MCF 10A (cell line): ENCODE results near the gene ARHGEF2. TPM values are rescaled to one million over a fixed set of nuclear protein-coding genes. Genes with fewer than 3 reads are reported as not detected.

ENCODE experiments used
- BruUV-seq: library from RNA; stranded (reverse); fragments of 400-500 nt; replicated peaks from 2 replicates; lab custom pipeline; 2021; lab: Mats Ljungman, UMichigan
- CTCF ChIA-PET: fragments of 300-600 bp; sonication (Branson Sonifier 250); formaldehyde crosslinking; extraction: SDS; loops from one replicate; lab custom pipeline; 2021; ENCODE audit warnings: antibody characterized with exemption, inconsistent platforms; lab: Yijun Ruan, JAX
- POLR2A ChIA-PET: fragments of 300-600, 350-650 bp; sonication (Branson Sonifier 250); formaldehyde crosslinking; extraction: SDS; loops from one replicate; lab custom pipeline; 2020; ENCODE audit warnings: antibody characterized with exemption, inconsistent platforms; lab: Yijun Ruan, JAX
- DNase-seq: peaks from one replicate; pipeline ENCODE4 v3.0.0-alpha.2; 2018; ENCODE audit not compliant: unreplicated experiment
- H3K27ac Mint-ChIP-seq: one replicate; pipeline ENCODE4 v1.8.0; 2022; ENCODE audit warnings: mild to moderate bottlenecking, low read depth, mixed read lengths; ENCODE audit not compliant: unreplicated experiment
- H3K27me3 Mint-ChIP-seq: one replicate; pipeline ENCODE4 v1.8.0; 2022; ENCODE audit warnings: mixed read lengths; ENCODE audit not compliant: insufficient read depth, unreplicated experiment
- H3K36me3 Mint-ChIP-seq: one replicate; pipeline ENCODE4 v1.8.0; 2022; ENCODE audit warnings: mild to moderate bottlenecking, moderate library complexity, mixed read lengths; ENCODE audit not compliant: insufficient read depth, unreplicated experiment
- H3K4me1 Mint-ChIP-seq: one replicate; pipeline ENCODE4 v1.8.0; 2022; ENCODE audit warnings: mixed read lengths; ENCODE audit not compliant: insufficient read depth, unreplicated experiment
- H3K4me3 Mint-ChIP-seq: one replicate; pipeline ENCODE4 v1.8.0; 2022; ENCODE audit warnings: mild to moderate bottlenecking, moderate library complexity, mixed read lengths; ENCODE audit not compliant: unreplicated experiment
- H3K9me3 Mint-ChIP-seq: one replicate; pipeline ENCODE4 v1.8.0; 2022; ENCODE audit warnings: mixed read lengths; ENCODE audit not compliant: unreplicated experiment
- intact Hi-C: fragments of 100-400 bp; cut with micrococcal nuclease; formaldehyde crosslinking; loops from 2 replicates; pipeline ENCODE4 v1.14.1; 2022
- total RNA-seq: library from RNA; stranded (reverse); gene quantifications from 2 replicates; pipeline ENCODE4 v1.2.3, GENCODE V29; 2022
- TF ChIP-seq, protein P1 (sequence below): fragments of 200-600 bp; IDR thresholded peaks from one replicate; pipeline ENCODE4 v1.8.0; 2022; ENCODE audit warnings: antibody characterized with exemption, mild to moderate bottlenecking; ENCODE audit not compliant: unreplicated experiment

The ARHGEF2 gene
- total RNA-seq, 1 experiment from 2014 or later, result 498 TPM

DNA sequence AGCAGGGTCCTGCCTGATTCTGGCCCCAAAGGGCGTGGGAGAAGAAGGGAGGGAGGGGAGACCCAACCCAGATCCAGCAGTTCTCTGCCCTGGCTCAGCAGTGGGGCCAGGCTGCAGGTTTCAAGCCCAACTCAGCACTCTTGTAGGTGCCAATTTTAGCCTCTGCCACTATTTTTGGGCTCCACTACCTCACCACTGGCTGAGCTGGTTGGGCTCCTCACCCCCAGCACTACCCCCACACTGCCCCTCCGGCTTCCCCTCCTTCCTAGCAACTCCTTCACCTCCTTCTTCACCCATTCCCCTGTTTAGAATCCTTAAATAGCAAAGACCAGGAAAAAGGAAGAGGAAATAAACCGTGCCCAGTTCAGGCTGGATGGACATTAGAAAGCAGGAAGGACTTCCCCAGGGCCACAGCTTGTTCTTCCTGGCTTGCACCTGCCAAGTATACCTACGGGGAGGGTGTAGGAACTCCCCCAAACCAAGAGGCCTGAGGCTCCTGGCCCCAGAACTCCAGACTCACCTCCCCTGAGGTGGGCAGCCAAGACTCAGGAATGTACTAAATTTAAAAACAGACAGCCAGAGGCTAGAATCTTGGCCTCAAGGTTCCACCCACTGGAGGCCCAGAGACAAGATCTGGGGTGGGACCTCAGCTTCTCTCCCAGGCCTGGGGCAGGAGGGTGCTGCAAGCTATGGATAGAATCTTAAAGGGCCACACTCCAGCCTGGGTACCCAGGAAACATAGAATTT, 1.4 kb upstream of the ARHGEF2 start:
- BruUV-seq, result no TSS peak
- no peaks in the 10 kb centered on the region for H3K27me3 Mint-ChIP-seq
- intact Hi-C loops, result loop anchor here (1.0 to 10.0 kb wide), 2 partner anchors 17 to 255 kb away; no protein-coding TSS in a partner anchor
- ChIA-PET POLR2A (interaction anchor here (0.6 to 13.3 kb wide), 15 partner anchors 9 to 753 kb away, joined by 3 to 294 read pairs (median 5); partner anchors contain the start of genes KHDC4, PMF1 and RXFP4), CTCF (interaction anchor here (0.6 to 11.9 kb wide), 9 partner anchors 9 to 150 kb away, joined by 4 to 136 read pairs (median 11); partner anchors contain the start of genes KHDC4 and RXFP4)
- TF ChIP-seq, protein P1, sequence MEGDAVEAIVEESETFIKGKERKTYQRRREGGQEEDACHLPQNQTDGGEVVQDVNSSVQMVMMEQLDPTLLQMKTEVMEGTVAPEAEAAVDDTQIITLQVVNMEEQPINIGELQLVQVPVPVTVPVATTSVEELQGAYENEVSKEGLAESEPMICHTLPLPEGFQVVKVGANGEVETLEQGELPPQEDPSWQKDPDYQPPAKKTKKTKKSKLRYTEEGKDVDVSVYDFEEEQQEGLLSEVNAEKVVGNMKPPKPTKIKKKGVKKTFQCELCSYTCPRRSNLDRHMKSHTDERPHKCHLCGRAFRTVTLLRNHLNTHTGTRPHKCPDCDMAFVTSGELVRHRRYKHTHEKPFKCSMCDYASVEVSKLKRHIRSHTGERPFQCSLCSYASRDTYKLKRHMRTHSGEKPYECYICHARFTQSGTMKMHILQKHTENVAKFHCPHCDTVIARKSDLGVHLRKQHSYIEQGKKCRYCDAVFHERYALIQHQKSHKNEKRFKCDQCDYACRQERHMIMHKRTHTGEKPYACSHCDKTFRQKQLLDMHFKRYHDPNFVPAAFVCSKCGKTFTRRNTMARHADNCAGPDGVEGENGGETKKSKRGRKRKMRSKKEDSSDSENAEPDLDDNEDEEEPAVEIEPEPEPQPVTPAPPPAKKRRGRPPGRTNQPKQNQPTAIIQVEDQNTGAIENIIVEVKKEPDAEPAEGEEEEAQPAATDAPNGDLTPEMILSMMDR, result no peak
- H3K27ac Mint-ChIP-seq, result peak overlapping the region; percentile 90
- DNase-seq, result peak; percentile 83
- peaks cover 20% of the 10 kb centered on the region for H3K36me3 Mint-ChIP-seq
- H3K9me3 Mint-ChIP-seq, result no peaks in the 10 kb centered on the region
- H3K4me1 Mint-ChIP-seq, result peaks cover 87% of the 10 kb centered on the region
- H3K4me3 Mint-ChIP-seq, result peak overlapping the region; percentile 81

GRCh38 chr1:155978973-155979429, 654 bp upstream of the ARHGEF2 start:
- Mint-ChIP-seq H3K4me3 (peak overlapping the region; percentile 81), H3K27ac (peak overlapping the region; percentile 90), H3K9me3 (no peaks in the 10 kb centered on the region), H3K36me3 (peaks cover 20% of the 10 kb centered on the region), H3K4me1 (peaks cover 88% of the 10 kb centered on the region), H3K27me3 (no peaks in the 10 kb centered on the region)
- TSS peak; percentile 71 for BruUV-seq
- TF ChIP-seq, protein P1, result no peak
- intact Hi-C loops, result loop anchor here (1.0 kb wide), 1 partner anchor 17 kb away; no protein-coding TSS in a partner anchor
- ChIA-PET CTCF (interaction anchor here (0.6 to 11.9 kb wide), 9 partner anchors 11 to 111 kb away, joined by 3 to 136 read pairs (median 11); partner anchors contain the start of genes KHDC4 and RXFP4), POLR2A (interaction anchor here (0.6 to 13.3 kb wide), 18 partner anchors 10 to 532 kb away, joined by 3 to 294 read pairs (median 4); partner anchors contain the start of genes KHDC4, LAMTOR2, PMF1 and RXFP4)
- DNase-seq, result peak; percentile 74

- no TSS peak for BruUV-seq
- Mint-ChIP-seq H3K27me3 (no peaks in the 10 kb centered on the region), H3K36me3 (peaks cover 21% of the 10 kb centered on the region), H3K4me3 (peak overlapping the region; percentile 81), H3K9me3 (no peaks in the 10 kb centered on the region), H3K27ac (peak overlapping the region; percentile 90), H3K4me1 (peaks cover 83% of the 10 kb centered on the region)
- CTCF ChIA-PET, result interaction anchor here (0.6 to 11.9 kb wide), 13 partner anchors 9 to 410 kb away, joined by 3 to 136 read pairs (median 4); partner anchors contain the start of genes KHDC4 and RXFP4
- TF ChIP-seq, protein P1, result no peak
- POLR2A ChIA-PET, result interaction anchor here (0.7 to 13.3 kb wide), 24 partner anchors 11 to 533 kb away, joined by 3 to 294 read pairs (median 4); partner anchors contain the start of genes GON4L, KHDC4, LAMTOR2 and PMF1
- intact Hi-C loops, result no loop called here
- peak; percentile 40 for DNase-seq
Observed at GRCh38 chr1:155977690-155978324, 540 bp downstream of the ARHGEF2 start.
